HepG2 (cell line): ENCODE data around the gene ACACB. TPM values are rescaled to one million over a fixed set of nuclear protein-coding genes. Genes with fewer than 3 reads are reported as not detected.

Experiments
- ATAC-seq: fragments of 200-7000 bp; cut with Tn5 transposase; 3 replicates; pipeline ENCODE4 v1.9.1; 2020; ENCODE audit warnings: mild to moderate bottlenecking, moderate library complexity
- BruUV-seq: library from RNA; stranded (reverse); fragments of 400-500 nt; replicated peaks from 2 replicates; lab custom pipeline; 2021; lab: Mats Ljungman, UMichigan
- CTCF ChIA-PET: fragments of 300-600 bp; formaldehyde crosslinking; extraction: SDS; loops from one replicate; lab custom pipeline; 2021; ENCODE audit warnings: low total read pairs, inconsistent platforms, low intra/inter-chr PET ratio; lab: Yijun Ruan, JAX
- POLR2A ChIA-PET: fragments of 350-600 bp; sonication (Branson Sonifier 250); formaldehyde crosslinking; loops from one replicate; lab custom pipeline; 2020; ENCODE audit warnings: antibody characterized with exemption, inconsistent platforms; lab: Yijun Ruan, JAX
- DNase-seq: peaks from one replicate; pipeline ENCODE4 v3.0.0-alpha.2; 2015; ENCODE audit warnings: low spot score
- FAIRE-seq: peaks from 3 replicates; lab custom pipeline; 2011; peaks lifted over from hg19 to GRCh38; lab: Jason Lieb, UNC
- H2AFZ ChIP-seq: one replicate; pipeline ENCODE4 v1.6.1; 2011; ENCODE audit warnings: low read length, inconsistent platforms
- H3K27ac ChIP-seq: fragments of 300-600 bp; 3 replicates; pipeline ENCODE4 v1.8.0; 2011; ENCODE audit warnings: mixed run types, mild to moderate bottlenecking, mixed read lengths, low read length, inconsistent platforms; ENCODE audit not compliant: insufficient read depth; ENCODE audit errors: extremely low read length
- H3K27me3 ChIP-seq, 2 experiments: fragments of 200-600 bp in 1 of 2; 2 replicates in 1 of 2; 3 replicates in 1 of 2; pipeline versions ENCODE4 v1.6.0 to v1.8.0; 2011; ENCODE audit warnings: low read length in 2 of 2, mild to moderate bottlenecking in 2 of 2, moderate library complexity in 2 of 2, inconsistent platforms in 1 of 2; ENCODE audit not compliant: insufficient read depth in 2 of 2, control insufficient read depth in 1 of 2
- H3K36me3 ChIP-seq, 2 experiments: fragments of 200-600 bp in 1 of 2; replicated peaks in 1 of 2; 2 replicates in 1 of 2; 3 replicates in 1 of 2; pipeline versions ENCODE4 v1.5.1 to v1.8.0; 2011; ENCODE audit warnings: low read length in 2 of 2, inconsistent platforms in 1 of 2; ENCODE audit not compliant: insufficient read depth in 2 of 2, control insufficient read depth in 1 of 2
- H3K4me1 ChIP-seq: 2 replicates; pipeline ENCODE4 v1.5.1; 2012; ENCODE audit warnings: low read length, inconsistent platforms; ENCODE audit not compliant: insufficient read depth
- H3K4me2 ChIP-seq: 2 replicates; pipeline ENCODE4 v1.6.0; 2011; ENCODE audit warnings: low read depth, low read length, inconsistent platforms
- H3K4me3 ChIP-seq, 3 experiments: fragments of 200-600 bp in 1 of 3; sonication (generic), shearing (Covaris generic) in 1 of 3; replicated peaks in 1 of 3; 2 replicates each; pipeline ENCODE4 v1.5.1; 2011 to 2016; ENCODE audit warnings: low read length in 3 of 3, inconsistent platforms in 2 of 3, low read depth in 2 of 3, mild to moderate bottlenecking in 2 of 3, control low read depth in 1 of 3, mixed read lengths in 1 of 3; ENCODE audit not compliant: insufficient read depth in 1 of 3
- H3K79me2 ChIP-seq: one replicate; pipeline ENCODE4 v1.6.1; 2011; ENCODE audit warnings: low read length, inconsistent platforms; ENCODE audit not compliant: insufficient read depth
- H3K9ac ChIP-seq: 2 replicates; pipeline ENCODE4 v1.6.0; 2011; ENCODE audit warnings: mild to moderate bottlenecking, low read depth, low read length, inconsistent platforms; ENCODE audit not compliant: insufficient read depth
- H3K9me3 ChIP-seq: 2 replicates; pipeline ENCODE4 v1.5.1; 2012; ENCODE audit warnings: mild to moderate bottlenecking, low read length
- H4K20me1 ChIP-seq: 2 replicates; pipeline ENCODE4 v1.6.0; 2011; ENCODE audit warnings: inconsistent platforms, mild to moderate bottlenecking, low read length, moderate library complexity; ENCODE audit not compliant: insufficient read depth
- ETV5 ChIP-seq: IDR thresholded peaks from 2 replicates; pipeline ENCODE4 v1.6.1; 2018; ENCODE audit warnings: missing biosample characterization, missing genetic modification reagents, inconsistent platforms, borderline replicate concordance
- GTF2F1 ChIP-seq: fragments of 150-350 bp; IDR thresholded peaks from 2 replicates; pipeline ENCODE4 v1.6.1; 2014; ENCODE audit warnings: low read length
- HIVEP1 ChIP-seq: sonication (generic); formaldehyde crosslinking; IDR thresholded peaks from 2 replicates; pipeline ENCODE4 v1.4.0; 2020; ENCODE audit warnings: mild to moderate bottlenecking, missing genetic modification reagents
- HNRNPLL ChIP-seq: fragments of 200-400 bp; formaldehyde crosslinking; IDR thresholded peaks from 2 replicates; pipeline ENCODE4 v1.6.1; 2017; ENCODE audit warnings: mild to moderate bottlenecking, low read depth, low read length; ENCODE audit not compliant: poor library complexity, severe bottlenecking
- KDM1A ChIP-seq: IDR thresholded peaks from 2 replicates; pipeline ENCODE4 v1.6.1; 2016; ENCODE audit warnings: missing compliant biosample characterization
- ZNF17 ChIP-seq: sonication (generic); formaldehyde crosslinking; IDR thresholded peaks from 2 replicates; pipeline ENCODE4 v1.5.0; 2020; ENCODE audit warnings: mild to moderate bottlenecking, missing genetic modification reagents
- ZNF333 ChIP-seq: sonication (generic); formaldehyde crosslinking; IDR thresholded peaks from 2 replicates; pipeline ENCODE4 v1.4.0; 2020; ENCODE audit warnings: mild to moderate bottlenecking, missing genetic modification reagents, borderline replicate concordance
- ZNF781 ChIP-seq: sonication (generic); formaldehyde crosslinking; IDR thresholded peaks from 2 replicates; pipeline ENCODE4 v1.5.1; 2020; ENCODE audit warnings: borderline replicate concordance, mild to moderate bottlenecking, missing genetic modification reagents; ENCODE audit errors: not compliant biosample characterization
- WGBS: methylation state at CpG from one replicate; pipeline ENCODE4 v1.1.6; 2017; ENCODE audit warnings: low lambda C conversion rate; 5-methylcytosine and 5-hydroxymethylcytosine counted together
- in situ Hi-C: cut with HindIII; loops from 2 replicates; pipeline ENCODE4 v1.10.0; 2017; ENCODE audit warnings: low pct_unique_long_range_greater_than_20kb; ENCODE audit not compliant: extremely low pct_ligation_motif_present
- intact Hi-C: fragments of 100-400 bp; cut with micrococcal nuclease; formaldehyde crosslinking; loops from one replicate; pipeline ENCODE4 v1.10.0; 2022; ENCODE audit not compliant: unreplicated experiment
- polyA plus RNA-seq, 8 experiments: library from polyadenylated mRNA; depleted of rRNA in 3 of 8; stranded (reverse) in 7 of 8; unstranded in 1 of 8; fragments of >200 nt; fragmentation: Illumina TruSeq in 4 of 8; extraction: Trizol in 4 of 8; gene quantifications; 2 replicates each; pipeline versions ENCODE4 v1.2.1 to v1.2.3, GENCODE V29; 2011 to 2016; ENCODE audit warnings: low read depth in 4 of 8, missing spikeins in 1 of 8, mixed read lengths in 1 of 8; ENCODE audit not compliant: insufficient read depth in 1 of 8
- total RNA-seq, 5 experiments: library from RNA; depleted of rRNA; stranded (reverse); fragments of >200 nt; fragmentation: Illumina TruSeq; extraction: Trizol; gene quantifications; 2 replicates each; pipeline ENCODE4 v1.2.3, GENCODE V29; 2016; ENCODE audit warnings: low read depth in 1 of 5
- TF ChIP-seq, protein P1 (sequence below): sonication (generic); formaldehyde crosslinking; IDR thresholded peaks from 2 replicates; pipeline ENCODE4 v1.5.1; 2020; ENCODE audit warnings: mild to moderate bottlenecking, missing genetic modification reagents, moderate library complexity
- TF ChIP-seq, protein P2 (sequence below): IDR thresholded peaks from 2 replicates; pipeline ENCODE4 v1.6.1; 2018; ENCODE audit warnings: missing genetic modification reagents
- TF ChIP-seq, protein P3 (sequence below): sonication (generic); formaldehyde crosslinking; IDR thresholded peaks from 2 replicates; pipeline ENCODE4 v1.4.0; 2020; ENCODE audit warnings: missing genetic modification reagents, mild to moderate bottlenecking, borderline replicate concordance

ACACB gene
- total and polyA plus RNA-seq, 2 of the 13 experiments (the other 11 are each of a cell fraction or from before 2014, with no cell fraction given): 6.2 to 8.6 TPM

DNA sequence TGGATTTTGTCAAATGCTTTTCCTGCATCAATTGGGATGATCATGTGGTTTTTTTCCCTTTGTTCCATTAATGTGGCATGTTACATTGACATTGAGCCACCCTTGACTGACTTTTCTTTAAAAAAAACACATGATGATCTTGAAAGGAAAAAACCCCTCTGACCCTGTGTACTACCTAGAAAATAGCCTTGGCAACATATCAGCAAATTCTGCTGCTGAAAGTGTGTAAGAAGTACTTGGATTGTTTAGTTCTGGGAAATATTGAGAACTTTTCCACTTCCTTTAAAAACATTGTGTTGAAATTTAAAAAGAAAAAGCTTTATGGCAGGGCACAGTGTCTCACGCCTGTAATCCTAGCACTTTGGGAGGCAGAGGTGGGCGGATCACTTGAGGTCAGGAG is 20.7 kb downstream of the ACACB start:
- CTCF ChIA-PET: no interaction called here
- Histone ChIP-seq H3K79me2 (no peaks in the 10 kb centered on the region), H3K4me2 (no peak overlapping the region), H3K9ac (no peak overlapping the region), H4K20me1 (no peaks in the 10 kb centered on the region), H3K9me3 (no peaks in the 10 kb centered on the region), H3K27me3 (no peaks in the 10 kb centered on the region), H3K4me3 (no peak overlapping the region), H3K36me3 (no peaks in the 10 kb centered on the region), H2AFZ (no peak overlapping the region), H3K4me1 (peaks cover 12% of the 10 kb centered on the region), H3K27ac (no peak overlapping the region)
- intact Hi-C loops (no loop called here), in situ Hi-C loops (loop anchor here (10.0 kb wide), 2 partner anchors 108 to 248 kb away; no protein-coding TSS in a partner anchor)
- POLR2A ChIA-PET: interaction anchor here (3.8 kb wide), 1 partner anchor 17 kb away, joined by 13 read pairs; no protein-coding TSS in a partner anchor
- ATAC-seq (no peak), FAIRE-seq (no peak), DNase-seq (no peak)
- WGBS: 100% methylated on average over 2 of the region's 2 CpGs
- TF ChIP-seq HNRNPLL (no peak), HIVEP1 (no peak), ZNF781 (CRISPR knock-in tag) (no peak), ZNF17 (no peak), GTF2F1 (no peak), ETV5 (no peak), ZNF333 (CRISPR knock-in tag) (no peak), KDM1A (CRISPR knock-in tag) (no peak)
- TF ChIP-seq, protein P1, sequence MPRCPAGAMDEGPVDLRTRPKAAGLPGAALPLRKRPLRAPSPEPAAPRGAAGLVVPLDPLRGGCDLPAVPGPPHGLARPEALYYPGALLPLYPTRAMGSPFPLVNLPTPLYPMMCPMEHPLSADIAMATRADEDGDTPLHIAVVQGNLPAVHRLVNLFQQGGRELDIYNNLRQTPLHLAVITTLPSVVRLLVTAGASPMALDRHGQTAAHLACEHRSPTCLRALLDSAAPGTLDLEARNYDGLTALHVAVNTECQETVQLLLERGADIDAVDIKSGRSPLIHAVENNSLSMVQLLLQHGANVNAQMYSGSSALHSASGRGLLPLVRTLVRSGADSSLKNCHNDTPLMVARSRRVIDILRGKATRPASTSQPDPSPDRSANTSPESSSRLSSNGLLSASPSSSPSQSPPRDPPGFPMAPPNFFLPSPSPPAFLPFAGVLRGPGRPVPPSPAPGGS: no peak
- TF ChIP-seq, protein P2, sequence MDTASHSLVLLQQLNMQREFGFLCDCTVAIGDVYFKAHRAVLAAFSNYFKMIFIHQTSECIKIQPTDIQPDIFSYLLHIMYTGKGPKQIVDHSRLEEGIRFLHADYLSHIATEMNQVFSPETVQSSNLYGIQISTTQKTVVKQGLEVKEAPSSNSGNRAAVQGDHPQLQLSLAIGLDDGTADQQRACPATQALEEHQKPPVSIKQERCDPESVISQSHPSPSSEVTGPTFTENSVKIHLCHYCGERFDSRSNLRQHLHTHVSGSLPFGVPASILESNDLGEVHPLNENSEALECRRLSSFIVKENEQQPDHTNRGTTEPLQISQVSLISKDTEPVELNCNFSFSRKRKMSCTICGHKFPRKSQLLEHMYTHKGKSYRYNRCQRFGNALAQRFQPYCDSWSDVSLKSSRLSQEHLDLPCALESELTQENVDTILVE (CRISPR knock-in tag): no peak
- TF ChIP-seq, protein P3, sequence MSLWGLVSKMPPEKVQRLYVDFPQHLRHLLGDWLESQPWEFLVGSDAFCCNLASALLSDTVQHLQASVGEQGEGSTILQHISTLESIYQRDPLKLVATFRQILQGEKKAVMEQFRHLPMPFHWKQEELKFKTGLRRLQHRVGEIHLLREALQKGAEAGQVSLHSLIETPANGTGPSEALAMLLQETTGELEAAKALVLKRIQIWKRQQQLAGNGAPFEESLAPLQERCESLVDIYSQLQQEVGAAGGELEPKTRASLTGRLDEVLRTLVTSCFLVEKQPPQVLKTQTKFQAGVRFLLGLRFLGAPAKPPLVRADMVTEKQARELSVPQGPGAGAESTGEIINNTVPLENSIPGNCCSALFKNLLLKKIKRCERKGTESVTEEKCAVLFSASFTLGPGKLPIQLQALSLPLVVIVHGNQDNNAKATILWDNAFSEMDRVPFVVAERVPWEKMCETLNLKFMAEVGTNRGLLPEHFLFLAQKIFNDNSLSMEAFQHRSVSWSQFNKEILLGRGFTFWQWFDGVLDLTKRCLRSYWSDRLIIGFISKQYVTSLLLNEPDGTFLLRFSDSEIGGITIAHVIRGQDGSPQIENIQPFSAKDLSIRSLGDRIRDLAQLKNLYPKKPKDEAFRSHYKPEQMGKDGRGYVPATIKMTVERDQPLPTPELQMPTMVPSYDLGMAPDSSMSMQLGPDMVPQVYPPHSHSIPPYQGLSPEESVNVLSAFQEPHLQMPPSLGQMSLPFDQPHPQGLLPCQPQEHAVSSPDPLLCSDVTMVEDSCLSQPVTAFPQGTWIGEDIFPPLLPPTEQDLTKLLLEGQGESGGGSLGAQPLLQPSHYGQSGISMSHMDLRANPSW: no peak
- BruUV-seq: no TSS peak
